Upper lobe of right lung (tissue), 1 donor: ENCODE measurements around the gene PLCB1. TPM values are rescaled to one million over a fixed set of nuclear protein-coding genes. Genes with fewer than 3 reads are reported as not detected.

Source experiments
- ATAC-seq: fragments of 200-7000 bp; cut with Tn5 transposase; one replicate; pipeline ENCODE4 v1.9.1; 2020; ENCODE audit warnings: mild to moderate bottlenecking, moderate library complexity
- DNase-seq: peaks from one replicate; pipeline ENCODE4 v3.0.0-alpha.2; 2020
- H3K27ac ChIP-seq: fragments of 200-600 bp; one replicate; pipeline ENCODE4 v1.8.0; 2022
- H3K27me3 ChIP-seq: fragments of 200-600 bp; one replicate; pipeline ENCODE4 v1.8.0; 2022; ENCODE audit warnings: mild to moderate bottlenecking
- H3K36me3 ChIP-seq: fragments of 200-600 bp; one replicate; pipeline ENCODE4 v1.8.0; 2022
- H3K4me1 ChIP-seq: fragments of 200-600 bp; one replicate; pipeline ENCODE4 v1.8.0; 2022
- H3K4me3 ChIP-seq: fragments of 200-600 bp; one replicate; pipeline ENCODE4 v1.8.0; 2022; ENCODE audit warnings: mild to moderate bottlenecking
- H3K9me3 ChIP-seq: fragments of 200-600 bp; one replicate; pipeline ENCODE4 v1.8.0; 2022
- CTCF ChIP-seq: fragments of 200-600 bp; IDR thresholded peaks from one replicate; pipeline ENCODE4 v1.8.0; 2022; ENCODE audit warnings: antibody characterized with exemption
- intact Hi-C: fragments of 100-400 bp; cut with DNase I; formaldehyde crosslinking; loops from one replicate; pipeline ENCODE4 v1.11.0; 2022
- total RNA-seq: library from RNA; stranded (reverse); fragmentation: NEBNext Ultra II Directional; extraction: Animal tissue kit (Norgen Biotek cat#: 25700); gene quantifications from one replicate; pipeline ENCODE4 v1.2.1, GENCODE V29; 2021
- donor health status: DM: no; HTN: yes; CAD: no; lungs with severe emphysema.

Gene PLCB1
- total RNA-seq, 1 donor from 2014 or later = 12.4 TPM

- intact Hi-C loops = no loop called here
- DNase-seq (no peak), ATAC-seq (no peak)
- Histone ChIP-seq H3K27ac (no peak overlapping the region), H3K36me3 (no peaks in the 10 kb centered on the region), H3K4me3 (no peak overlapping the region), H3K27me3 (no peaks in the 10 kb centered on the region), H3K4me1 (no peaks in the 10 kb centered on the region), H3K9me3 (no peaks in the 10 kb centered on the region)
- TF ChIP-seq CTCF = no peak
Observed at GRCh38 chr20:8664778-8665177, 532.7 kb downstream of the PLCB1 start.

GRCh38 chr20:8667306-8667705 lies 535.2 kb downstream of the PLCB1 start:
- Histone ChIP-seq H3K4me3 (no peak overlapping the region), H3K36me3 (no peaks in the 10 kb centered on the region), H3K4me1 (no peaks in the 10 kb centered on the region), H3K27ac (no peak overlapping the region), H3K9me3 (no peaks in the 10 kb centered on the region), H3K27me3 (no peaks in the 10 kb centered on the region)
- intact Hi-C loops = no loop called here
- ATAC-seq (no peak), DNase-seq (no peak)
- no peak for TF ChIP-seq CTCF

- H3K9me3 ChIP-seq = no peaks in the 10 kb centered on the region
- no peak overlapping the region for H3K27ac ChIP-seq
- intact Hi-C loops = no loop called here
- DNase-seq (no peak), ATAC-seq (no peak)
- H3K27me3 ChIP-seq = no peaks in the 10 kb centered on the region
- H3K4me3 ChIP-seq = no peak overlapping the region
- no peak for TF ChIP-seq CTCF
- H3K36me3 ChIP-seq = no peaks in the 10 kb centered on the region
- H3K4me1 ChIP-seq = no peaks in the 10 kb centered on the region
Observed at GRCh38 chr20:8670207-8670892, 538.3 kb downstream of the PLCB1 start.

GRCh38 chr20:8670893-8671215 lies 538.8 kb downstream of the PLCB1 start:
- Histone ChIP-seq H3K4me1 (no peaks in the 10 kb centered on the region), H3K27me3 (no peaks in the 10 kb centered on the region), H3K9me3 (no peaks in the 10 kb centered on the region), H3K36me3 (no peaks in the 10 kb centered on the region), H3K4me3 (no peak overlapping the region), H3K27ac (no peak overlapping the region)
- DNase-seq = no peak
- intact Hi-C loops = no loop called here
- no peak for TF ChIP-seq CTCF
- no peak for ATAC-seq

- no peak for DNase-seq
- no peaks in the 10 kb centered on the region for H3K27me3 ChIP-seq
- no peaks in the 10 kb centered on the region for H3K9me3 ChIP-seq
- H3K4me1 ChIP-seq = no peaks in the 10 kb centered on the region
- H3K27ac ChIP-seq = no peak overlapping the region
- no peak overlapping the region for H3K4me3 ChIP-seq
- TF ChIP-seq CTCF = no peak
- no peaks in the 10 kb centered on the region for H3K36me3 ChIP-seq
- no peak for ATAC-seq
- intact Hi-C loops = no loop called here
Observed at GRCh38 chr20:8671370-8671961, 539.4 kb downstream of the PLCB1 start.
